ENCODE measurements around the gene NR6A1. TPM values are rescaled to one million over a fixed set of nuclear protein-coding genes. Genes with fewer than 3 reads are reported as not detected.

Gene NR6A1
- total and polyA plus RNA-seq, 2 of the 8 experiments (the other 6 are each of a cell fraction or from before 2014, with no cell fraction given): 93.2 to 237 TPM

DNA sequence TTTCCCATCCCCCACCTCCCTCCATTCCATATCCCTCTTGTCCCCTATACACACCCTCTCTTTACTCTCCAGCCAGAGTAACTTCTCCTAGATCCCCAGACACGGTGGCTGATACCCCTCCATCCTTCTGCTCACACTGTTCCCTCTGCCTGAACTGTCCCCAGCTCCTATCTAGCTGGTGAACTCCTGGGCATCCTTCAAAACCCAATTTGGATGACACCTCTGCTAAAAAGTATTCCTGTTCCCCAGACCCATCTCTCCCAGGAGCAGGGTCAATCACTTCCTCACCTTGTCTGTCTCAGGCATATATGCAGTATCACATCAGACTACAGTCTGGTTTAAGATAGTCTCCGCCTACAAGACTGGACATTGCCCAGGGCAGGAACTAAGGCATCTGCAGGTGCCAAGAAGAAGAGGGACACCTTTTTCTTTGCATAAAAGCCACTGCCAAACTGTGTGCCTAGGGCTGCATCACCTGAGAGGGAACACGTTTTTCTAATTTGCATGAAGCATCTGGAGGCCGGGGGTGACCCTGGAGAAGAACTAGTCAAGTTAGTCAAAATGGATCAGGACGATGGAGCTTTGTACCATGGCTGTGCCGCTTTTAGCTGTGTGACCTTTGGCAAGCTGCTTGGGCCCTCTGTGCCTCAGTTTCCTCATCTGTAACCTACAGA, 291.0 kb downstream of the NR6A1 start:
- Histone ChIP-seq H4K8ac (ENCODE audit: extremely low read depth, insufficient read depth, low read length) (no peak overlapping the region), H3K9ac (replicated peaks in 1 of 4; ENCODE audit: extremely low read depth in 1 of 4, low read depth in 3 of 4, low read length in 3 of 4) (no peak overlapping the region), H3K23ac (ENCODE audit: insufficient read length) (no peak overlapping the region), H3K56ac (replicated peaks; ENCODE audit: insufficient read length, low read depth, low read length) (no peak overlapping the region), H3K4me1 (replicated peaks in 1 of 4; ENCODE audit: control insufficient read depth in 3 of 4, insufficient read depth in 4 of 4, low read length in 3 of 4) (peaks cover 4 to 39% (median 31%) of the 10 kb centered on the region in 4 experiments), H2AFZ (ENCODE audit: low read length) (no peak overlapping the region), H3K4ac (replicated peaks; ENCODE audit: insufficient read length, low read depth, low read length) (no peak overlapping the region), H4K20me1 (replicated peaks in 1 of 2; ENCODE audit: control insufficient read depth in 1 of 2, insufficient read depth in 2 of 2, low read length in 2 of 2) (peaks cover 0 to 7% of the 10 kb centered on the region in 2 experiments), H3K27me3 (replicated peaks in 1 of 4; ENCODE audit: control insufficient read depth in 3 of 4, extremely low read depth in 1 of 4, insufficient read depth in 3 of 4, low read length in 3 of 4) (peaks cover 8 to 40% (median 38%) of the 10 kb centered on the region in 4 experiments), H3K4me2 (ENCODE audit: insufficient read depth in 1 of 2, low read depth in 2 of 2, low read length in 2 of 2) (no peak overlapping the region; a peak in 1 of 4 replicates), H2BK20ac (ENCODE audit: low read length) (peak overlapping the region; percentile 98), H4K91ac (replicated peaks; ENCODE audit: insufficient read length, low read length) (no peak overlapping the region), H2BK120ac (replicated peaks; ENCODE audit: low read depth, low read length) (no peak overlapping the region), H2BK5ac (ENCODE audit: low read depth, low read length) (no peak overlapping the region), H4K5ac (ENCODE audit: insufficient read length, low read depth, low read length) (no peak overlapping the region), H3K23me2 (ENCODE audit: low read depth, low read length) (peaks cover 10% of the 10 kb centered on the region; the same call in 1 of the 2 replicates), H3K18ac (ENCODE audit: extremely low read depth, low read length) (peak overlapping the region; percentile 85; the same call in 1 of the 2 replicates), H3K14ac (ENCODE audit: insufficient read length) (no peak overlapping the region), H2AK5ac (ENCODE audit: low read depth, low read length) (no peak overlapping the region), H3K79me1 (ENCODE audit: low read depth, low read length) (no peaks in the 10 kb centered on the region), H2BK12ac (ENCODE audit: low read depth, low read length) (peak overlapping the region; percentile 94; the same call in 1 of the 2 replicates), H3K9me3 (ENCODE audit: insufficient read depth in 2 of 2, low read depth in 1 of 2, low read length in 1 of 2) (no peaks in the 10 kb centered on the region), H2BK15ac (ENCODE audit: low read length) (peak overlapping the region; percentile 89), H3K27ac (ENCODE audit: low read depth, low read length) (no peak overlapping the region), H3K79me2 (ENCODE audit: control insufficient read depth in 1 of 2, insufficient read depth in 2 of 2, low read length in 2 of 2) (no peaks in the 10 kb centered on the region), H3K4me3 (ENCODE audit: extremely low read depth in 1 of 4, insufficient read depth in 2 of 4, low read depth in 3 of 4, low read length in 4 of 4) (no peak overlapping the region), H3K36me3 (ENCODE audit: control insufficient read depth in 2 of 4, insufficient read depth in 4 of 4, low read length in 3 of 4) (no peaks in the 10 kb centered on the region)
- CTCF ChIA-PET (ENCODE audit: partially characterized antibody): interaction anchor here (0.6 to 7.0 kb wide), 19 partner anchors 7 to 117 kb away, joined by 3 to 43 read pairs (median 5); no protein-coding TSS in a partner anchor
- DNase-seq (ENCODE audit: low read depth in 1 of 2, low spot score in 2 of 2) (no peak), FAIRE-seq (no peak)
- TF ChIP-seq HDAC6 (IDR thresholded peaks at IDR 0.05; ENCODE audit: low read depth, low read length) (no peak), GTF2F1 (IDR thresholded peaks at IDR 0.05; ENCODE audit: borderline replicate concordance, low read depth, low read length) (no peak), SIX5 (IDR thresholded peaks at IDR 0.05; ENCODE audit: low read depth, low read length) (no peak), RBBP5 (IDR thresholded peaks at IDR 0.05; ENCODE audit: borderline replicate concordance, low read depth, low read length) (no peak), ZNF274 (IDR thresholded peaks at IDR 0.05; ENCODE audit: borderline replicate concordance, extremely low read depth, low read length) (no peak)
- WGBS, 2 experiments (ENCODE audit: extremely low coverage in 1 of 2, insufficient coverage in 1 of 2, insufficient read length in 1 of 2, insufficient replicate concordance in 2 of 2, low coverage in 1 of 2, low lambda C conversion rate in 2 of 2, missing lambda C conversion rate in 1 of 2): 67% methylated on average over 6 of the region's 6 CpGs; no CpG with 5 or more reads in 1 of the 2 experiments
- POLR2A ChIA-PET (ENCODE audit: partially characterized antibody): no interaction called here

All from H1 (cell line).